ENCODE measurements around the gene EIF1AY. TPM values are rescaled to one million over a fixed set of nuclear protein-coding genes. Genes with fewer than 3 reads are reported as not detected.
A peak's percentile ranks its signal among the peaks of the same experiment; 100 is the strongest.
"Not testable (repeated sequence)": the region's sequence is repeated elsewhere in the genome, so short reads cannot be mapped to it uniquely, and the experiment has no call there.

EIF1AY gene, protein sequence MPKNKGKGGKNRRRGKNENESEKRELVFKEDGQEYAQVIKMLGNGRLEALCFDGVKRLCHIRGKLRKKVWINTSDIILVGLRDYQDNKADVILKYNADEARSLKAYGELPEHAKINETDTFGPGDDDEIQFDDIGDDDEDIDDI
- 10 to 100 TPM; 52.1 to 56.8 TPM for total RNA-seq

DNA sequence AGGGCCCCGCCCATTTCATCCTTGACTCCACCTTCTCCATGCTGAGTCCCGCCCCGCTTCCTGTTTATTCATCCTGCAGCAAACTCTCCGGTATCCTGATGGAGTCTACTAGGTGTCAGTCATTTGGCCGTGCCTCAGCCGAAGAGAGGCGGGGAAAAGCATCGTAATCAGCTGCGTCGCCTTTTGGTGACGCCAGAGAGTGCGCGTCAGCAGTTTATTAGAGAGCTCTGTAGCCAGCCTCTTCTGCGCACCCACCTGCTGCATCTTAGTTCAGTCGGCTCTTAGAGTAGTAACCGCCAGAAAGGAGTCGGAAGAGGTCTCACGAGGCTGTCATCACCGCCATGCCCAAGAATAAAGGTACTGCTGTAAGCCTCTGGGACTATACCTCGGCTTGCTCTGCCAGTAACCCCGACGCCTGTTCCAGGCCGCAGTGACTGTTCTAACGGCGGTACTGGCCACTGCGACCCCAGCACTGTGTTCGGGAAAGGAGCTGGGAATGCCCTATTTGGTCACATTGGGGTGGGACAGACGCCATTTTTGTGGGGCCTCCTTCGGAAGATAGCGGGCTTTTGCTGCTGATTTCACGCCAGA, at the start of gene EIF1AY:
TSS of gene EIF1AY (plus strand) at position 246 of the 591 bp plus-strand sequence. CDS start at position 342, 96 bp downstream.
- ATAC-seq (ENCODE audit: low read depth) (peak; percentile 93), DNase-seq (peak; percentile 83)
- Mint-ChIP-seq H3K27ac (peak within 1 kb of the TSS; percentile 98), H3K36me3 (peaks cover 6% of the 10 kb centered on the region), H3K4me3 (peak within 1 kb of the TSS; percentile 92), H3K9me3 (peaks cover 3% of the 10 kb centered on the region), H3K4me1 (peaks cover 17% of the 10 kb centered on the region), H3K27me3 (no peaks in the 10 kb centered on the region)
- POLR2A ChIA-PET, result interaction anchor here (0.6 to 0.9 kb wide), 2 partner anchors 188 to 459 kb away, joined by 3 to 4 read pairs; no protein-coding TSS in a partner anchor

DNA sequence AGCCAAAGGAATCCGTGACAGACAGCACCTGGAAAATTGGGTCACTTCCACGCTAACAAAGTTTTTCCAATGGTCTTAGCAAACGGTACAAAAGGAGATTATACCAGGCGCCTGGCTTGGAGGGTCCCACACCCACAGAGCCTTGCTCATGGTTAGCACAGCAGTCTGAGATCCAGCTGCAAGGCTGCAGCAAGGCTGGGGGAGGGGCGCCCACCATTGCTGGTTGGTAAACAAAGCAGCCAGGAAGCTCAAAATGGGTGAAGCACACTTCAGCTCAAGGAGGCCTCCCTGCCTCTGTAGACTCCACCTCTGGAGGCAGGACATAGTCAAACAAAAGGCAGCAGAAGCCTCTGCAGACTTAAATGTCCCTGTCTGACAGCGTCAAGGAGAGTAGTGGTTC, 47.1 kb upstream of the EIF1AY start:
- POLR2A ChIA-PET, result no interaction called here

DNA sequence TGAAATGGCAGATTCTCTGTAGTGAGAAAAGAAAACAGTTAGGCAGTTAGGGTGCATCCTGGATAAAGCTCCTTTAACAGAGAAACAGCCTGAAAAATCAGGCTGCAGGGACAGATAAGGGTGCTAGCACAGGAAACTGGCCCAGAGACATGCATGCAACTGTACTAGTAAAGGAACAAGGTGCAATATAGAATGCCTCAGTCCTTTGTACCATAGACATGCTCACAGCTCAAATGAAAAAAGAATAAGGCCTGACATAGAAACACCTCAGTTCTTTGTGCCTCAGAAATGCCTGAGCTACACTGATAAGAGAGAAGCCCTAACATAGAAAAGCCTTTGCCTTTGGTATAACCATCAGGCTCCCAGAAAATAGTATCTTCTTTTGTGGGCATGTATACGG, 37.4 kb upstream of the EIF1AY start:
- H3K4me1 Mint-ChIP-seq, result peaks cover 21% of the 10 kb centered on the region
- no peaks in the 10 kb centered on the region for H3K27me3 Mint-ChIP-seq
- no peak for ATAC-seq (ENCODE audit: low read depth)
- H3K4me3 Mint-ChIP-seq, result no peak overlapping the region
- H3K27ac Mint-ChIP-seq, result no peak overlapping the region
- no peaks in the 10 kb centered on the region for H3K36me3 Mint-ChIP-seq
- H3K9me3 Mint-ChIP-seq, result no peaks in the 10 kb centered on the region
- DNase-seq, result no peak
- POLR2A ChIA-PET, result interaction anchor here (0.6 kb wide), 1 partner anchor 615 kb away, joined by 3 read pairs; no protein-coding TSS in a partner anchor

More for the DNA sequence above, 47.1 kb upstream of the EIF1AY start:
- Mint-ChIP-seq H3K36me3 (peaks cover 2% of the 10 kb centered on the region), H3K9me3 (no peaks in the 10 kb centered on the region), H3K4me1 (peaks cover 7% of the 10 kb centered on the region), H3K27ac (no peak overlapping the region), H3K27me3 (no peaks in the 10 kb centered on the region), H3K4me3 (no peak overlapping the region)
- DNase-seq (no peak), ATAC-seq (ENCODE audit: low read depth) (no peak)

DNA sequence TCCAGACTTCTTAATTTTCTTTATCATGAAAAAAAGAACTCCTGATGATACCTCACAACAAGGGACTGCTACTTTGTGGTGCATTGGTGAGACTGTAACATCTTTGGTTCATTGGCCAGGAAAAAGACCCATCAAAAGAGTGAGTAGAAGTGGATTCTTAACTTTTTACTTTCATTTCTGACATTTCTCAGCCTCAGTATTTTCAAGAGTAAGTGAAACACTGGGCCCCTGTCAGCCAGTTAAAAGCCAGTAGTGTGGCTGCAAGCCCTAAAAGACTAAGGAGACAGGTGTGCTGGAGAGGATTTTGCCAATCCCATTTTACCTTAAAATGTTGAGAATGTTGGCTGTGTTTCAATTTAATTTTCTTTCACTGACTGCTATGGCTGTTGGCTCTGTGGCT, 36.6 kb upstream of the EIF1AY start:
- Mint-ChIP-seq H3K27me3 (no peaks in the 10 kb centered on the region), H3K9me3 (no peaks in the 10 kb centered on the region), H3K27ac (no peak overlapping the region), H3K4me3 (no peak overlapping the region), H3K36me3 (no peaks in the 10 kb centered on the region), H3K4me1 (peaks cover 21% of the 10 kb centered on the region)
- DNase-seq (no peak), ATAC-seq (ENCODE audit: low read depth) (no peak)
- POLR2A ChIA-PET, result no interaction called here

DNA sequence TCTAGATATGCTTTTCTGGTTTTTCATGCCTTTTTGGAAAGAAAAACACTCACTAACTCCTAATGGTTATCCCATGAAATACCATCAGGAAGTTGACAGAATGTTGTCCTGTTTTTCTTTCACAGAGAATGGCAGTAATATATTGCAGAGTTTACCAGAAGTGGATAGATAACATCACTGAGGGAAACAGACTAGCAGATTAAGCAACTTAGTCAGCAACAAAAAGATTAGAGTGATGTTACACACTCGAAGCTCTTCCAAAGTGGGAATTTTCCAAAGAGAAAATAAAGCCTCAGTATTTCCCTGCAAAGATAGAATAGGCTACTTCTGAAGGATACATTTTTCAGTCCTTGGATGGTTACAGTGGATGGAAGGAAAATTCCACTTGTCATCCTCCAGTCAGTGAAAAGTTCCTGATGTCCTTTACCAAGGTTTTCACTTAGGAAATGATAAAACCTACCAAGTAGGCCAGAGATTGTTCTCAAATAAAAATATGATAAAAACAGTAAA, 31.1 kb upstream of the EIF1AY start:
- no peaks in the 10 kb centered on the region for H3K9me3 Mint-ChIP-seq
- no peaks in the 10 kb centered on the region for H3K27me3 Mint-ChIP-seq
- H3K4me3 Mint-ChIP-seq, result no peak overlapping the region
- POLR2A ChIA-PET, result no interaction called here
- no peak for DNase-seq
- ATAC-seq (ENCODE audit: low read depth), result no peak
- H3K27ac Mint-ChIP-seq, result no peak overlapping the region
- no peaks in the 10 kb centered on the region for H3K36me3 Mint-ChIP-seq
- H3K4me1 Mint-ChIP-seq, result peaks cover 7% of the 10 kb centered on the region

DNA sequence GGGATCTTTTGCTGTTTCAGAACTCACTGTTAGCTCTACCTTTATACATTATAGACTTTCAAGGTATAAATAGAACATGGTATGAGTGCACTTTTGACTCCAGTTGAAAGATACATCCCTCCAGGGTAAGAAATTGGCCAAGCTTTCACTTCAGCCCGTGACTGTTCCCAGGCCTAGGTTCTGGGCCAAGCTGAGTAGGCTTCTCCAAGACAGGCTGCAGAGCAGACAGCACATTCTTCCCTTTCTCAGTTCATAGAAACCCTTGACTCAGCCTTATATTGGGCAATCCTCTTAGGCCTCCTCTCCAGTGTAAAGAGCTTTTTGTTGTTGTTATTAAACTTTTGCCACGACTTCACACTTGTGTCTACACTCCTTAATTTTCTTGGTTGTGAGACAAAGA, 29.5 kb upstream of the EIF1AY start:
- Mint-ChIP-seq H3K4me3 (no peak overlapping the region), H3K36me3 (no peaks in the 10 kb centered on the region), H3K27ac (no peak overlapping the region), H3K4me1 (no peaks in the 10 kb centered on the region), H3K9me3 (no peaks in the 10 kb centered on the region), H3K27me3 (no peaks in the 10 kb centered on the region)
- POLR2A ChIA-PET, result no interaction called here
- DNase-seq, result no peak
- no peak for ATAC-seq (ENCODE audit: low read depth)

DNA sequence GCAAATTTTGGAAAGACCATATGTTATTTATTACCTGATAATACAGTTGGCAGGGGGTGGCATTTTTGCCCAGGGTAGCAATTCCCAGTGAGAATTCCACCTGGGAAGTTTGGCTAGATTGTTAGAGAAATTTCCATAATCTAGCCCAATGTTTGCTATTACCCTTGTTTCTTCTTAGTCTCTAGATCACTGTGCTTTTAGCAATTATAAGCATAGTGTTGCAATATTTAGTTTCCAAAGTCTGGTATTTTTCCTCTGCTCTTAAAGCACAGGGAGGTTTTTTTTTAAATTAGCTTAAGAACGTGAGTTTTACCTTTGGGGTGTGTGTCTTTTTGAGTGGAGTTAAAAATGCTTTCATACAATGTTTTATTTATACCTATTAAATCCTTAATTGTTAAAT, 26.3 kb upstream of the EIF1AY start:
- no peak overlapping the region for H3K4me3 Mint-ChIP-seq
- no peak overlapping the region for H3K27ac Mint-ChIP-seq
- no peaks in the 10 kb centered on the region for H3K36me3 Mint-ChIP-seq
- H3K27me3 Mint-ChIP-seq, result no peaks in the 10 kb centered on the region
- ATAC-seq (ENCODE audit: low read depth) (no peak), DNase-seq (no peak)
- POLR2A ChIA-PET, result no interaction called here
- H3K4me1 Mint-ChIP-seq, result no peaks in the 10 kb centered on the region
- H3K9me3 Mint-ChIP-seq, result no peaks in the 10 kb centered on the region

DNA sequence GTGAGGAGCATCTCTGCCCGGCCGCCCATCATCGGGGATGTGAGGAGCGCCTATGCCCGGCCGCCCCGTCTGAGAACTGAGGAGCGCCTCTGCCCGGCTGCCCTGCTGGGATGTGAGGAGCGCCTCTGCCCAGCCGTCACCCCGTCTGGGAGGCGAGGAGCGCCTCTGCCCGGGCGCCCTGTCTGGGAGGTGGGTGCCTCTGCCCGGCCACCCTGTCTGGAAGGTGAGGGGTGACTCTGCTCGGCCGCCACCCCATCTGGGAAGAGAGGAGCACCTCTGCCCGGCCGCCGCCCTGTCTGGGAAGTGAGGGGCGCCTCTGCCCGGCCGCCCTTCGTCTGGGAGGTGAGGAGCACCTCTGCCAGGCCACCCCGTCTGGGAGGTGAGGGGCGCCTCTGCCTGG, 23.7 kb upstream of the EIF1AY start:
- Mint-ChIP-seq H3K27me3 (no peaks in the 10 kb centered on the region), H3K4me1 (no peaks in the 10 kb centered on the region), H3K9me3 (no peaks in the 10 kb centered on the region), H3K4me3 (no peak overlapping the region), H3K36me3 (no peaks in the 10 kb centered on the region), H3K27ac (no peak overlapping the region)
- DNase-seq, result no peak
- no peak for ATAC-seq (ENCODE audit: low read depth)
- POLR2A ChIA-PET, result no interaction called here

DNA sequence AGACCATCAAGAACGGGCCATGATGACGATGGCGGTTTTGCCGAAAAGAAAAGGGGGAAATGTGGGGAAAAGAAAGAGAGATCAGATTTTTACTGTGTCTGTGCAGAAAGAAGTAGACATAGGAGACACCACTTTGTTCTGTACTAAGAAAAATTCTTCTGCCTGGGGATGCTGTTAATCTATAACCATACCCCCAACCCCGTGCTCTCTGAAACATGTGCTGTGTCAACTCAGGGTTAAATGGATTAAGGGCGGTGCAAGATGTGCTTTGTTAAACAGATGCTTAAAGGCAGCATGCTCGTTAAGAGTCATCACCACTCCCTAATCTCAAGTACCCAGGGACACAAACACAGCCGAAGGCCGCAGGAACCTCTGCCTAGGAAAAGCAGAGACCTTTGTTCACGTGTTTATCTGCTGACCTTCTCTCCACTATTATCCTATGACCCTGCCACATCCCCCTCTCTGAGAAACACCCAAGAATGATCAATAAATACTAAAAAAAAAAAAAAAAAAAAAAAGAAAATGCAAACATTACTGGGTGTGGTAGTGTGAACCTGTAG, 22.7 kb upstream of the EIF1AY start:
- H3K36me3 Mint-ChIP-seq; H3K27me3 Mint-ChIP-seq; H3K27ac Mint-ChIP-seq; H3K9me3 Mint-ChIP-seq; H3K4me3 Mint-ChIP-seq; DNase-seq; H3K4me1 Mint-ChIP-seq; POLR2A ChIA-PET; ATAC-seq (ENCODE audit: low read depth): not testable (repeated sequence)

DNA sequence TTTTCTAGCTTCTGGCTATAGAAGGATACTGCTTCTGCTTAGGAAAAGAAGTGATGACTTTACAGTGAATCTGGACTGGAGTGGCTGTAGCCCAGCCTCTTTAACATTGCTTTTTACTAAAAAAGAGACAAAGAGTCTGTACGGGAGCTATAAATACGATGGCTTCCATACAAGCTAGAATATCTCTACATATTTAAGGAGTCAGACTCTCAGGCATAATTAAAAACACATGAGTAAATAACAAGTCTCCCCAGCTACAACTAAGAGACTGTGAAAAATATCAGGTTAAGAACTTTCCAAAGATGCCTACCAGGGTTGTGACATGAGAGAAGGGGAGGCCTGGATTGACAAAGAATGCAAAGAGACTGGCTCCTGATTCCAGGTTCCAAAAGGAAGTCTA, 19.8 kb upstream of the EIF1AY start:
- no peaks in the 10 kb centered on the region for H3K9me3 Mint-ChIP-seq
- H3K4me1 Mint-ChIP-seq, result no peaks in the 10 kb centered on the region
- no peak overlapping the region for H3K4me3 Mint-ChIP-seq
- no peaks in the 10 kb centered on the region for H3K36me3 Mint-ChIP-seq
- POLR2A ChIA-PET, result no interaction called here
- ATAC-seq (ENCODE audit: low read depth) (no peak), DNase-seq (no peak)
- H3K27ac Mint-ChIP-seq, result no peak overlapping the region
- no peaks in the 10 kb centered on the region for H3K27me3 Mint-ChIP-seq

DNA sequence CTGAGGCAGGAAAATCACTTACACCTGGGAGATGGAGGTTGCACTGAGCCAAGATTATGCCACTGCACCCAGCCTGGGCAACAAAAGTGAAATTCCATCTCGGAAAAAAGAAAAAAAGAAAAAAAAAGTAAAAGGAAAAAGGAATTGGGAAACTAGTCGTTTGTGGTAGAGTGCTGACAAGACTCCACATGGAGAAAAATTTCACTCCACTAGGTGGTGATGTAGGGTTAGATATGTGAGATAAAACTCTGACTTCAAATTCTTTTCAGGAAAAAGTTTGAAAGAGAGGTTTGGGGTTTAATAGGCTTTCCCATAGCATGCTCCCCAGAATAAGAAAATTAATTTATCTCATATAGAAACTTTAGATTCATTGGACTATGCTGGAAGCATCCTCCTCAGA, 16.9 kb upstream of the EIF1AY start:
- Mint-ChIP-seq H3K9me3 (no peaks in the 10 kb centered on the region), H3K27me3 (no peaks in the 10 kb centered on the region), H3K4me1 (no peaks in the 10 kb centered on the region), H3K4me3 (no peak overlapping the region), H3K27ac (no peak overlapping the region), H3K36me3 (no peaks in the 10 kb centered on the region)
- DNase-seq (no peak), ATAC-seq (ENCODE audit: low read depth) (no peak)
- POLR2A ChIA-PET, result no interaction called here

DNA sequence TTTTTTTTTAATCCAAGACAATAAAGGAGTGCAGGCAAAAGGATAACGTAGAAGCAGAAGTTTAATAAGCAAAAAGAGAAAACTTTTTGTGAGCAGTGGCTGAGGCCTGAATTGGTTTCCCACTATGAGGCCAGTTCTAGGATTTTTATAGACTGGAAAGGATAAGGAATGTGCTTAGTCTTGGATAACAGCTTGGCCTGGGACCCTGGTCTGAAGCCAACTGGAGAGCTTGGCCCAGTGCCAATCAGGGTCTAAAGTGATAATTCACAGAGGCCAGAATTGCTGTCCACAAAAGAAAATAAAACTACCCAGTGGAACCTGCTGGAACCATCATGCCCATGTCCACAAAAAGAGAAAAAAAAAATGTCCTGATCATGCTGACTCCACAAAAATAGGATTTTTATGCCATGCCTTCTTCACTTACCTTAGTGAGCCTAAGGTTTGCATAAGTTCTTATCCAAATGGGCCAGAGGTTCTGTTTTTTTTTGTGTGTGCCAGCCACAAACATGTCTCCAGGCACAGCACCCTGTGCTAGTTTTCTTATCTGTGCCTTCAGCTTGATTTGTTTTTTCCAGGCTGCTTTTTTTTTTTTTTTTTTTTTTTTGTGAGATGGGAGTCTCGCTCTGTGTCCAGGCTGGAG, 15.6 kb upstream of the EIF1AY start:
- Mint-ChIP-seq H3K4me1 (no peaks in the 10 kb centered on the region), H3K4me3 (no peak overlapping the region), H3K27me3 (no peaks in the 10 kb centered on the region), H3K27ac (no peak overlapping the region), H3K9me3 (no peaks in the 10 kb centered on the region), H3K36me3 (no peaks in the 10 kb centered on the region)
- POLR2A ChIA-PET, result no interaction called here
- ATAC-seq (ENCODE audit: low read depth), result no peak
- DNase-seq, result no peak

DNA sequence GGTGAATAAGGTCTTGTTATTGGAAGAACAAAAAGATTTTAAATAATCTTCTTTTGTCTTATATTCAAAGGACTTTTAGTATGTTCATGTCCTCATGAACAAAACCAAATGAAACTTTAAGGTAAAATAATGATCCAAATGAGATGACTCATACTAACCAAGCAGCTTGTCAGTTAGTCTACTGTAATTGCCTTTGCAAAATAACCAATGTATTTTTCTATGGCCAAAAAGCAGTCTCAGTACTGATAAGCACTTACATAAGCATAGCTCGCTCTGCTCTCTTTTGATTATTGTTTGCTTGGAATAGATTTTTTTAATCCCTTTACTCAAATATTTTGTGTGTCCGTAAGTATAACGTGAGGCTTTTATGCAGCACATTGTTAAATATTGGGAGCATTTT, 4.3 kb upstream of the EIF1AY start:
- Mint-ChIP-seq H3K27ac (no peak overlapping the region), H3K36me3 (peaks cover 6% of the 10 kb centered on the region), H3K4me1 (peaks cover 7% of the 10 kb centered on the region), H3K9me3 (peaks cover 3% of the 10 kb centered on the region), H3K27me3 (no peaks in the 10 kb centered on the region), H3K4me3 (no peak overlapping the region)
- no peak for DNase-seq
- no peak for ATAC-seq (ENCODE audit: low read depth)
- POLR2A ChIA-PET, result no interaction called here

DNA sequence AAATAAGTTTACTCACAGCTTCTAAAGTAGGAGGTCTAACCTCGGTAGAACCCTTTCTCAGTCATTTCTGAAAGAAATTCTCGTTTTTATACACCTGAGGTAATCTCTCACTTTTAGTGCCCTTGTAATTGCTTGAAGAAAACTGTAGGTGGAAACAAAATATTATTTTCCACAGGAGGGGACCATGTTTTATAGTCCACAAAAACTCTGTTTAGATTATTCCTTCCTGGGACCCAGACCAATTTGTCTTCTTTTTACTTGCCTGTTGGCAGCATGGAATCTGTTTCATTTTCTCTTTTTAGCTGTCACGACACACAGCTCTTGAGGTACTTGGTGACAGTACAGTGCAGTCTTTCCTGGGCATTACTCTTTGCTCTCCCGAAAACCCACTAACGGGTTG, 930 bp downstream of the EIF1AY start:
- peak overlapping the region; percentile 92 for H3K4me3 Mint-ChIP-seq
- H3K4me1 Mint-ChIP-seq, result peaks cover 17% of the 10 kb centered on the region
- peaks cover 6% of the 10 kb centered on the region for H3K36me3 Mint-ChIP-seq
- peak overlapping the region; percentile 98 for H3K27ac Mint-ChIP-seq
- H3K27me3 Mint-ChIP-seq, result no peaks in the 10 kb centered on the region
- POLR2A ChIA-PET, result no interaction called here
- DNase-seq, result no peak
- ATAC-seq (ENCODE audit: low read depth), result no peak
- peaks cover 3% of the 10 kb centered on the region for H3K9me3 Mint-ChIP-seq
